K562 (cell line): ENCODE results near the gene C6orf163.

Experiments used
- GABPA ChIP-seq: fragments of 200-800 bp; sonication (Bioruptor generic); conservative IDR thresholded peaks from 2 replicates; pipeline ENCODE4 v1.6.1; 2016; ENCODE audit warnings: low read depth, missing genetic modification characterization, missing compliant biosample characterization
- MTA3 ChIP-seq: fragments of 450-650 bp; formaldehyde crosslinking; IDR thresholded peaks from 2 replicates; pipeline ENCODE4 v1.6.1; 2017; ENCODE audit warnings: mild to moderate bottlenecking, borderline replicate concordance
- RBM22 ChIP-seq: fragments of 200-400 bp; formaldehyde crosslinking; IDR thresholded peaks from 2 replicates; pipeline ENCODE4 v1.6.1; 2018; ENCODE audit warnings: low read length, low read depth; ENCODE audit not compliant: poor library complexity, severe bottlenecking
- SIN3A ChIP-seq, 2 experiments: fragments of 150-350 bp in 1 of 2; IDR thresholded peaks; 2 replicates each; pipeline ENCODE4 v1.6.1; 2011 to 2016; ENCODE audit warnings: borderline replicate concordance in 2 of 2, low read depth in 2 of 2, low read length in 2 of 2, mild to moderate bottlenecking in 2 of 2, moderate library complexity in 2 of 2; ENCODE audit not compliant: control insufficient read depth in 1 of 2
- SMARCC2 ChIP-seq: fragments of 450-650 bp; IDR thresholded peaks from 2 replicates; pipeline ENCODE4 v1.6.1; 2017; ENCODE audit warnings: antibody characterized with exemption, moderate library complexity, mild to moderate bottlenecking, low read depth
- TAF15 ChIP-seq: fragments of 200-400 bp; formaldehyde crosslinking; IDR thresholded peaks from 2 replicates; pipeline ENCODE4 v1.6.1; 2017; ENCODE audit warnings: mild to moderate bottlenecking, low read depth, low read length, moderate library complexity
- ZNF224 ChIP-seq: sonication (generic); formaldehyde crosslinking; IDR thresholded peaks from 2 replicates; pipeline ENCODE4 v1.8.0; 2022; ENCODE audit warnings: mild to moderate bottlenecking, missing genetic modification reagents
- TF ChIP-seq, protein P1 (sequence below), 3 experiments: IDR thresholded peaks in 2 of 3; conservative IDR thresholded peaks in 1 of 3; 2 replicates each; pipeline ENCODE4 v1.5.1; 2011 to 2012; ENCODE audit warnings: low read length in 3 of 3, mild to moderate bottlenecking in 3 of 3, control low read depth in 2 of 3, improper control_type of control experiment in 1 of 3, inconsistent platforms in 1 of 3, low read depth in 1 of 3, mixed read lengths in 1 of 3, moderate library complexity in 1 of 3; ENCODE audit not compliant: insufficient read depth in 2 of 3

- TF ChIP-seq, protein P1, sequence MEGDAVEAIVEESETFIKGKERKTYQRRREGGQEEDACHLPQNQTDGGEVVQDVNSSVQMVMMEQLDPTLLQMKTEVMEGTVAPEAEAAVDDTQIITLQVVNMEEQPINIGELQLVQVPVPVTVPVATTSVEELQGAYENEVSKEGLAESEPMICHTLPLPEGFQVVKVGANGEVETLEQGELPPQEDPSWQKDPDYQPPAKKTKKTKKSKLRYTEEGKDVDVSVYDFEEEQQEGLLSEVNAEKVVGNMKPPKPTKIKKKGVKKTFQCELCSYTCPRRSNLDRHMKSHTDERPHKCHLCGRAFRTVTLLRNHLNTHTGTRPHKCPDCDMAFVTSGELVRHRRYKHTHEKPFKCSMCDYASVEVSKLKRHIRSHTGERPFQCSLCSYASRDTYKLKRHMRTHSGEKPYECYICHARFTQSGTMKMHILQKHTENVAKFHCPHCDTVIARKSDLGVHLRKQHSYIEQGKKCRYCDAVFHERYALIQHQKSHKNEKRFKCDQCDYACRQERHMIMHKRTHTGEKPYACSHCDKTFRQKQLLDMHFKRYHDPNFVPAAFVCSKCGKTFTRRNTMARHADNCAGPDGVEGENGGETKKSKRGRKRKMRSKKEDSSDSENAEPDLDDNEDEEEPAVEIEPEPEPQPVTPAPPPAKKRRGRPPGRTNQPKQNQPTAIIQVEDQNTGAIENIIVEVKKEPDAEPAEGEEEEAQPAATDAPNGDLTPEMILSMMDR (IDR thresholded peaks at IDR 0.05 in 2 of 3, conservative IDR thresholded peaks at IDR 0.05 in 1 of 3; ENCODE audit: insufficient read depth in 2 of 3, low read depth in 1 of 3, low read length in 3 of 3) = no peak
- no peak for TF ChIP-seq ZNF224 (CRISPR knock-in tag)
- TF ChIP-seq GABPA = no peak
- no peak for TF ChIP-seq SMARCC2
- no peak for TF ChIP-seq RBM22
- no peak for TF ChIP-seq TAF15
- TF ChIP-seq MTA3 = no peak
- no peak for TF ChIP-seq SIN3A (IDR thresholded peaks at IDR 0.05; ENCODE audit: borderline replicate concordance in 2 of 2, control insufficient read depth in 1 of 2, low read depth in 2 of 2, low read length in 2 of 2)
Measured at GRCh38 chr6:87315071-87315470, 29.5 kb upstream of the C6orf163 start.
